ENCODE measurements around the gene NADK2.

DNA sequence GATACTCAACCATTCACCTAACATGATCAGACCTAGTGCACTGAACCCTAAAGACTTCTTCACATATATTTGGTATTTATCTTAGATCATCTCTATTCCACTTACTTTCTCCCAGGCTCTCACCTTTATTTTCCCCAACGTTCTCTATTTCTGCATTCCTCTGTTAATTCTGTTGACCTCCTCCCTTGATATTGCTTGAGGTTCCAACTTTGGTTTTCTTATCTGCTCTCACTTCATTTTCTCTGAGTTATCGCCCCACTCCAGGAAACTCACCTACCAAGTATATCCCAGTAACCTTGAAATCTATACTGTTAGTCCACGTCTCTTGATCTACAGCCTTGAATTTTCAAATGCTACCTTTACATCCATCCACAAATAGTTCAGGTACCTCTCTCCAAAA is 9.2 kb downstream of the NADK2 start:
- TF ChIP-seq CTCF (IDR thresholded peaks at IDR 0.05) (no peak), POLR2A (IDR thresholded peaks at IDR 0.05) (no peak)
